ENCODE data around the gene ARHGAP23.

The ARHGAP23 gene

GRCh38 chr17:38461683-38462082, 33.4 kb downstream of the ARHGAP23 start:
- no peak for ATAC-seq
- TF ChIP-seq ARNTL (CRISPR knock-in tag; IDR thresholded peaks at IDR 0.05; ENCODE audit: borderline replicate concordance, low read depth) (no peak), ZNF565 (CRISPR knock-in tag; conservative IDR thresholded peaks at IDR 0.05; ENCODE audit: low read depth) (no peak), ZC3H10 (CRISPR knock-in tag; IDR thresholded peaks at IDR 0.05) (no peak), OSR1 (CRISPR knock-in tag; IDR thresholded peaks at IDR 0.05) (no peak), ZFP30 (CRISPR knock-in tag; IDR thresholded peaks at IDR 0.05) (no peak), POU6F1 (CRISPR knock-in tag; IDR thresholded peaks at IDR 0.05; ENCODE audit: borderline replicate concordance, low read depth) (no peak), ZNF70 (CRISPR knock-in tag; IDR thresholded peaks at IDR 0.05) (no peak), TSHZ2 (CRISPR knock-in tag; IDR thresholded peaks at IDR 0.05) (no peak), TCF4 (CRISPR knock-in tag; IDR thresholded peaks at IDR 0.05; ENCODE audit: borderline replicate concordance) (no peak), ZNF8 (CRISPR knock-in tag; IDR thresholded peaks at IDR 0.05) (no peak), TOX (CRISPR knock-in tag; IDR thresholded peaks at IDR 0.05; ENCODE audit: borderline replicate concordance) (no peak), ZFP3 (CRISPR knock-in tag; IDR thresholded peaks at IDR 0.05) (no peak), CSRNP3 (CRISPR knock-in tag; IDR thresholded peaks at IDR 0.05) (no peak)

- no peak for ATAC-seq
- no peak for TF ChIP-seq GLIS3 (CRISPR knock-in tag; IDR thresholded peaks at IDR 0.05)
Measured at GRCh38 chr17:38463451-38463858, 35.2 kb downstream of the ARHGAP23 start.

- TF ChIP-seq SNAI2 (CRISPR knock-in tag; IDR thresholded peaks at IDR 0.05) (0 out of 2 replicates have a peak, but pooled peaks have one; percentile 7), ZFP3 (CRISPR knock-in tag; IDR thresholded peaks at IDR 0.05) (no peak)
- peak; percentile 40 for ATAC-seq
Measured at GRCh38 chr17:38464251-38464722, 36.0 kb downstream of the ARHGAP23 start.

GRCh38 chr17:38464723-38465390, 36.6 kb downstream of the ARHGAP23 start:
- TF ChIP-seq ZNF70 (CRISPR knock-in tag; IDR thresholded peaks at IDR 0.05) (no peak), PATZ1 (CRISPR knock-in tag; IDR thresholded peaks at IDR 0.05; ENCODE audit: borderline replicate concordance) (peak; percentile 98)
- peak; percentile 90 for ATAC-seq

- peak; percentile 47 for ATAC-seq
- TF ChIP-seq TOX (CRISPR knock-in tag; IDR thresholded peaks at IDR 0.05; ENCODE audit: borderline replicate concordance) (no peak), ZFP30 (CRISPR knock-in tag; IDR thresholded peaks at IDR 0.05) (no peak), TCF4 (CRISPR knock-in tag; IDR thresholded peaks at IDR 0.05; ENCODE audit: borderline replicate concordance) (no peak), ZNF565 (CRISPR knock-in tag; conservative IDR thresholded peaks at IDR 0.05; ENCODE audit: low read depth) (no peak), ZNF70 (CRISPR knock-in tag; IDR thresholded peaks at IDR 0.05) (no peak), ZFP3 (CRISPR knock-in tag; IDR thresholded peaks at IDR 0.05) (no peak), PPARA (CRISPR knock-in tag; IDR thresholded peaks at IDR 0.05; ENCODE audit: borderline replicate concordance) (no peak), CSDC2 (CRISPR knock-in tag; IDR thresholded peaks at IDR 0.05) (no peak), ZC3H10 (CRISPR knock-in tag; IDR thresholded peaks at IDR 0.05) (no peak), CREB5 (CRISPR knock-in tag; IDR thresholded peaks at IDR 0.05; ENCODE audit: low read depth) (no peak)
Measured at GRCh38 chr17:38465391-38466345, 37.4 kb downstream of the ARHGAP23 start.

Measured in SK-N-SH treated with all-trans-retinoic acid at 6 μM for 48 hours (cell line).